ENCODE results near the gene SPESP1.

SPESP1 gene

GRCh38 chr15:68981941-68982340 is 51.6 kb downstream of the SPESP1 start:
- H3K4me3 ChIP-seq (ENCODE audit: control insufficient read depth, low read depth, low read length) = no peak overlapping the region
- DNase-seq (ENCODE audit: low read depth) = no peak
- TF ChIP-seq CTCF (conservative IDR thresholded peaks at IDR 0.05; ENCODE audit: control insufficient read depth, insufficient read depth, low read depth, low read length) = no peak

GRCh38 chr15:68982976-68983563 is 52.7 kb downstream of the SPESP1 start:
- no peak overlapping the region for H3K4me3 ChIP-seq (ENCODE audit: control insufficient read depth, low read depth, low read length)
- no peak for TF ChIP-seq CTCF (conservative IDR thresholded peaks at IDR 0.05; ENCODE audit: control insufficient read depth, insufficient read depth, low read depth, low read length)
- DNase-seq (ENCODE audit: low read depth) = no peak

- H3K4me3 ChIP-seq (ENCODE audit: control insufficient read depth, low read depth, low read length) = no peak overlapping the region
- TF ChIP-seq CTCF (conservative IDR thresholded peaks at IDR 0.05; ENCODE audit: control insufficient read depth, insufficient read depth, low read depth, low read length) = no peak
- DNase-seq (ENCODE audit: low read depth) = no peak
These were observed 53.7 kb downstream of the SPESP1 start for GRCh38 chr15:68983961-68984481.

- no peak for TF ChIP-seq CTCF (conservative IDR thresholded peaks at IDR 0.05; ENCODE audit: control insufficient read depth, insufficient read depth, low read depth, low read length)
- no peak for DNase-seq (ENCODE audit: low read depth)
- H3K4me3 ChIP-seq (ENCODE audit: control insufficient read depth, low read depth, low read length) = no peak overlapping the region
These were observed 54.3 kb downstream of the SPESP1 start for GRCh38 chr15:68984586-68984985.

GRCh38 chr15:68985361-68985891 is 55.1 kb downstream of the SPESP1 start:
- H3K4me3 ChIP-seq (ENCODE audit: control insufficient read depth, low read depth, low read length) = no peak overlapping the region
- TF ChIP-seq CTCF (conservative IDR thresholded peaks at IDR 0.05; ENCODE audit: control insufficient read depth, insufficient read depth, low read depth, low read length) = no peak
- no peak for DNase-seq (ENCODE audit: low read depth)

- DNase-seq (ENCODE audit: low read depth) = no peak
- H3K4me3 ChIP-seq (ENCODE audit: control insufficient read depth, low read depth, low read length) = no peak overlapping the region
- no peak for TF ChIP-seq CTCF (conservative IDR thresholded peaks at IDR 0.05; ENCODE audit: control insufficient read depth, insufficient read depth, low read depth, low read length)
These were observed 56.0 kb downstream of the SPESP1 start for GRCh38 chr15:68986322-68986721.
